ENCODE data around the gene POMC. TPM values are rescaled to one million over a fixed set of nuclear protein-coding genes. Genes with fewer than 3 reads are reported as not detected.
"Not testable (repeated sequence)": the region's sequence is repeated elsewhere in the genome, so short reads cannot be mapped to it uniquely, and the experiment has no call there.

Gene POMC
- polyA plus RNA-seq, 2 donors, result 0.59 to 2.1 TPM

GRCh38 chr2:25150993-25151392 lies 17.4 kb downstream of the POMC start:
- not testable (repeated sequence) for H3K27ac ChIP-seq (ENCODE audit: low read depth in 2 of 2, low read length in 1 of 2); H3K4me1 ChIP-seq (ENCODE audit: control insufficient read depth in 2 of 2, insufficient read depth in 2 of 2, low read length in 1 of 2); H3K9me3 ChIP-seq (ENCODE audit: control insufficient read depth in 2 of 2, insufficient read depth in 1 of 2, low read depth in 1 of 2, low read length in 1 of 2); H3K27me3 ChIP-seq (ENCODE audit: control insufficient read depth in 1 of 2, insufficient read depth in 2 of 2, low read length in 2 of 2); H3K36me3 ChIP-seq (ENCODE audit: control insufficient read depth in 2 of 2, insufficient read depth in 2 of 2, low read length in 1 of 2); H3K4me3 ChIP-seq (ENCODE audit: low read depth in 1 of 2, low read length in 2 of 2)
- 88 to 91% methylated on average over 5 of the region's 5 CpGs for WGBS, 2 donors

- Histone ChIP-seq H3K4me3 (ENCODE audit: low read depth in 1 of 2, low read length in 2 of 2) (no peak overlapping the region), H3K27me3 (ENCODE audit: control insufficient read depth in 1 of 2, insufficient read depth in 2 of 2, low read length in 2 of 2) (no peaks in the 10 kb centered on the region), H3K4me1 (ENCODE audit: control insufficient read depth in 2 of 2, insufficient read depth in 2 of 2, low read length in 1 of 2) (peaks cover 0 to 3% of the 10 kb centered on the region in 2 donors), H3K9me3 (ENCODE audit: control insufficient read depth in 2 of 2, insufficient read depth in 1 of 2, low read depth in 1 of 2, low read length in 1 of 2) (no peaks in the 10 kb centered on the region), H3K36me3 (ENCODE audit: control insufficient read depth in 2 of 2, insufficient read depth in 2 of 2, low read length in 1 of 2) (no peaks in the 10 kb centered on the region), H3K27ac (ENCODE audit: low read depth in 2 of 2, low read length in 1 of 2) (no peak overlapping the region)
- 88 to 96% methylated on average over 6 of the region's 6 CpGs for WGBS, 2 donors
Observed at GRCh38 chr2:25149646-25150045, 18.7 kb downstream of the POMC start.

- H3K27ac ChIP-seq (ENCODE audit: low read depth in 2 of 2, low read length in 1 of 2), result no peak overlapping the region
- H3K9me3 ChIP-seq (ENCODE audit: control insufficient read depth in 2 of 2, insufficient read depth in 1 of 2, low read depth in 1 of 2, low read length in 1 of 2), result no peaks in the 10 kb centered on the region
- no peak overlapping the region for H3K4me3 ChIP-seq (ENCODE audit: low read depth in 1 of 2, low read length in 2 of 2)
- 94 to 95% methylated on average over 10 of the region's 10 CpGs for WGBS, 2 donors
- H3K27me3 ChIP-seq (ENCODE audit: control insufficient read depth in 1 of 2, insufficient read depth in 2 of 2, low read length in 2 of 2), result no peaks in the 10 kb centered on the region
- peaks cover 0 to 3% of the 10 kb centered on the region in 2 donors for H3K4me1 ChIP-seq (ENCODE audit: control insufficient read depth in 2 of 2, insufficient read depth in 2 of 2, low read length in 1 of 2)
- H3K36me3 ChIP-seq (ENCODE audit: control insufficient read depth in 2 of 2, insufficient read depth in 2 of 2, low read length in 1 of 2), result no peaks in the 10 kb centered on the region
Observed at GRCh38 chr2:25146896-25147295, 21.5 kb downstream of the POMC start.

- Histone ChIP-seq H3K27ac (ENCODE audit: low read depth in 2 of 2, low read length in 1 of 2) (no peak overlapping the region), H3K4me1 (ENCODE audit: control insufficient read depth in 2 of 2, insufficient read depth in 2 of 2, low read length in 1 of 2) (no peaks in the 10 kb centered on the region), H3K4me3 (ENCODE audit: low read depth in 1 of 2, low read length in 2 of 2) (no peak overlapping the region), H3K36me3 (ENCODE audit: control insufficient read depth in 2 of 2, insufficient read depth in 2 of 2, low read length in 1 of 2) (no peaks in the 10 kb centered on the region), H3K9me3 (ENCODE audit: control insufficient read depth in 2 of 2, insufficient read depth in 1 of 2, low read depth in 1 of 2, low read length in 1 of 2) (no peaks in the 10 kb centered on the region), H3K27me3 (ENCODE audit: control insufficient read depth in 1 of 2, insufficient read depth in 2 of 2, low read length in 2 of 2) (no peaks in the 10 kb centered on the region)
- 83 to 88% methylated on average over 6 of the region's 6 CpGs for whole genome bisulfite sequencing, 2 donors
Observed at GRCh38 chr2:25145803-25146202, 22.6 kb downstream of the POMC start.

- 61 to 83% methylated on average over 8 of the region's 8 CpGs for WGBS, 2 donors
- no peak overlapping the region for H3K4me3 ChIP-seq (ENCODE audit: low read depth in 1 of 2, low read length in 2 of 2)
- H3K27me3 ChIP-seq (ENCODE audit: control insufficient read depth in 1 of 2, insufficient read depth in 2 of 2, low read length in 2 of 2), result no peaks in the 10 kb centered on the region
- H3K27ac ChIP-seq (ENCODE audit: low read depth in 2 of 2, low read length in 1 of 2), result no peak overlapping the region
- no peaks in the 10 kb centered on the region for H3K4me1 ChIP-seq (ENCODE audit: control insufficient read depth in 2 of 2, insufficient read depth in 2 of 2, low read length in 1 of 2)
- no peaks in the 10 kb centered on the region for H3K36me3 ChIP-seq (ENCODE audit: control insufficient read depth in 2 of 2, insufficient read depth in 2 of 2, low read length in 1 of 2)
- H3K9me3 ChIP-seq (ENCODE audit: control insufficient read depth in 2 of 2, insufficient read depth in 1 of 2, low read depth in 1 of 2, low read length in 1 of 2), result no peaks in the 10 kb centered on the region
Observed at GRCh38 chr2:25141120-25141519, 27.3 kb downstream of the POMC start.

GRCh38 chr2:25140535-25140934 lies 27.8 kb downstream of the POMC start:
- H3K4me1 ChIP-seq (ENCODE audit: control insufficient read depth in 2 of 2, insufficient read depth in 2 of 2, low read length in 1 of 2); H3K27me3 ChIP-seq (ENCODE audit: control insufficient read depth in 1 of 2, insufficient read depth in 2 of 2, low read length in 2 of 2); H3K9me3 ChIP-seq (ENCODE audit: control insufficient read depth in 2 of 2, insufficient read depth in 1 of 2, low read depth in 1 of 2, low read length in 1 of 2); H3K27ac ChIP-seq (ENCODE audit: low read depth in 2 of 2, low read length in 1 of 2); H3K36me3 ChIP-seq (ENCODE audit: control insufficient read depth in 2 of 2, insufficient read depth in 2 of 2, low read length in 1 of 2); H3K4me3 ChIP-seq (ENCODE audit: low read depth in 1 of 2, low read length in 2 of 2): not testable (repeated sequence)
- WGBS, 2 donors, result 76 to 83% methylated on average over 4 of the region's 4 CpGs

GRCh38 chr2:25132693-25133092 lies 35.7 kb downstream of the POMC start:
- H3K27me3 ChIP-seq (ENCODE audit: control insufficient read depth in 1 of 2, insufficient read depth in 2 of 2, low read length in 2 of 2), result no peaks in the 10 kb centered on the region
- peaks cover 0 to 3% of the 10 kb centered on the region in 2 donors for H3K9me3 ChIP-seq (ENCODE audit: control insufficient read depth in 2 of 2, insufficient read depth in 1 of 2, low read depth in 1 of 2, low read length in 1 of 2)
- no peaks in the 10 kb centered on the region for H3K36me3 ChIP-seq (ENCODE audit: control insufficient read depth in 2 of 2, insufficient read depth in 2 of 2, low read length in 1 of 2)
- H3K4me3 ChIP-seq (ENCODE audit: low read depth in 1 of 2, low read length in 2 of 2), result no peak overlapping the region
- 91 to 93% methylated on average over 13 of the region's 13 CpGs for WGBS, 2 donors
- H3K4me1 ChIP-seq (ENCODE audit: control insufficient read depth in 2 of 2, insufficient read depth in 2 of 2, low read length in 1 of 2), result peaks cover 0 to 5% of the 10 kb centered on the region in 2 donors
- no peak overlapping the region for H3K27ac ChIP-seq (ENCODE audit: low read depth in 2 of 2, low read length in 1 of 2)

GRCh38 chr2:25132299-25132635 lies 36.1 kb downstream of the POMC start:
- Histone ChIP-seq H3K4me1 (ENCODE audit: control insufficient read depth in 2 of 2, insufficient read depth in 2 of 2, low read length in 1 of 2) (peaks cover 0 to 5% of the 10 kb centered on the region in 2 donors), H3K27ac (ENCODE audit: low read depth in 2 of 2, low read length in 1 of 2) (no peak overlapping the region), H3K9me3 (ENCODE audit: control insufficient read depth in 2 of 2, insufficient read depth in 1 of 2, low read depth in 1 of 2, low read length in 1 of 2) (peaks cover 0 to 3% of the 10 kb centered on the region in 2 donors), H3K4me3 (ENCODE audit: low read depth in 1 of 2, low read length in 2 of 2) (peak overlapping the region in 1 of 2 donors; percentile 25), H3K36me3 (ENCODE audit: control insufficient read depth in 2 of 2, insufficient read depth in 2 of 2, low read length in 1 of 2) (no peaks in the 10 kb centered on the region), H3K27me3 (ENCODE audit: control insufficient read depth in 1 of 2, insufficient read depth in 2 of 2, low read length in 2 of 2) (no peaks in the 10 kb centered on the region)
- 43 to 45% methylated on average over 9 of the region's 9 CpGs for WGBS, 2 donors

- Histone ChIP-seq H3K36me3 (ENCODE audit: control insufficient read depth in 2 of 2, insufficient read depth in 2 of 2, low read length in 1 of 2) (no peaks in the 10 kb centered on the region), H3K4me3 (ENCODE audit: low read depth in 1 of 2, low read length in 2 of 2) (peak overlapping the region; percentile 21 to 25), H3K9me3 (ENCODE audit: control insufficient read depth in 2 of 2, insufficient read depth in 1 of 2, low read depth in 1 of 2, low read length in 1 of 2) (peaks cover 0 to 3% of the 10 kb centered on the region in 2 donors), H3K27me3 (ENCODE audit: control insufficient read depth in 1 of 2, insufficient read depth in 2 of 2, low read length in 2 of 2) (no peaks in the 10 kb centered on the region), H3K27ac (ENCODE audit: low read depth in 2 of 2, low read length in 1 of 2) (no peak overlapping the region), H3K4me1 (ENCODE audit: control insufficient read depth in 2 of 2, insufficient read depth in 2 of 2, low read length in 1 of 2) (peaks cover 0 to 5% of the 10 kb centered on the region in 2 donors)
- 4 to 11% methylated on average over 43 to 53 of the region's 53 CpGs for WGBS, 2 donors
Observed at GRCh38 chr2:25131567-25132298, 36.6 kb downstream of the POMC start.

- Histone ChIP-seq H3K27ac (ENCODE audit: low read depth in 2 of 2, low read length in 1 of 2) (no peak overlapping the region), H3K4me3 (ENCODE audit: low read depth in 1 of 2, low read length in 2 of 2) (peak overlapping the region in 1 of 2 donors; percentile 25), H3K36me3 (ENCODE audit: control insufficient read depth in 2 of 2, insufficient read depth in 2 of 2, low read length in 1 of 2) (no peaks in the 10 kb centered on the region)
Observed at GRCh38 chr2:25131253-25131566, 37.2 kb downstream of the POMC start.

More at GRCh38 chr2:25131253-25131566, 37.2 kb downstream of the POMC start:
- 55 to 67% methylated on average over 24 of the region's 24 CpGs for WGBS, 2 donors
- Histone ChIP-seq H3K27me3 (ENCODE audit: control insufficient read depth in 1 of 2, insufficient read depth in 2 of 2, low read length in 2 of 2) (no peaks in the 10 kb centered on the region), H3K9me3 (ENCODE audit: control insufficient read depth in 2 of 2, insufficient read depth in 1 of 2, low read depth in 1 of 2, low read length in 1 of 2) (peaks cover 0 to 3% of the 10 kb centered on the region in 2 donors), H3K4me1 (ENCODE audit: control insufficient read depth in 2 of 2, insufficient read depth in 2 of 2, low read length in 1 of 2) (peaks cover 0 to 5% of the 10 kb centered on the region in 2 donors)
